A172 (cell line): ENCODE data around the gene SYNPO2. TPM values are rescaled to one million over a fixed set of nuclear protein-coding genes. Genes with fewer than 3 reads are reported as not detected.
"Not testable (repeated sequence)": the region's sequence is repeated elsewhere in the genome, so short reads cannot be mapped to it uniquely, and the experiment has no call there.

Experiments used
- DNase-seq: peaks from one replicate; pipeline ENCODE4 v3.0.0-alpha.2; 2015; ENCODE audit warnings: low spot score
- total RNA-seq: library from RNA; depleted of rRNA; stranded (reverse); fragments of >200 nt; shearing (Covaris generic); gene quantifications from 2 replicates; pipeline ENCODE4 v1.2.3, GENCODE V29; 2014

Gene SYNPO2
- total RNA-seq, 1 experiment from 2014 or later: 0.07 TPM

- no peak for DNase-seq
These were observed 144.4 kb downstream of the SYNPO2 start for GRCh38 chr4:119032921-119033685.

DNA sequence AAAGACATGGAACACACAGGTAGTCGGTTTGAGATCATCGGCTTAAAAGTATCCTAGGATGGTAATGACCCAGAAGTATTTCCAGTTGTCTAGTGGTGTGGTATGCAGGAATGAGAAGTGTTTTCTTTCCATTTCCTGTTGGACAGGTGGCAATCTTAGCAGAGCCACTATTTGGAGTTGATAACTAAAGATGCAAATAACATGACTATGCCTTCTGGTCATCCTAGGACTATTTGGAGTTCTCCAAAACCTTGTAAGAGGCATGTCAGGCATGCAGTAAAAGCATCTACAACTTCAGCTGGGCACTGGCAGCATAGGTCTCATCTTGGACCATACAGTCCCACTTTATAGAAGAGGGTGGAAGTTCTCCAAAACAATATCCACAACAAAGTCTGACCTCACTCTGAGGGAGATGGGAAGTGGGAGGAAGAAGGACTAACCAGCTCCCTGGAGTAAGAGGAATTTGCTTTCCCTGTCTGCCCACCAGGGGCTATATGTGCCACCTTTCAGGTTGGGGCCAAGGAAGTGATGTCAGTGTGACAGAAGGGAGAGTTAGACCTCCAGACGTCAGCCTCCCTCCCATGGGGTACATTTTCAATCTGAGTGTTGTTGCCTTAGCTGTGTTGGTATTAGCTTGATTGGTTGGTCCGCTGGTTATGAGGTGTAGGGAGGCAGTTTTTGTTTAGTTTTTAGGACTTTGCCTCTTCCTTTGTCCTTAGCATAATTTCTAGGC is 145.8 kb downstream of the SYNPO2 start:
- DNase-seq: no peak

- no peak for DNase-seq
These were observed 147.5 kb downstream of the SYNPO2 start for GRCh38 chr4:119035951-119036737.

- DNase-seq: no peak
These were observed 149.1 kb downstream of the SYNPO2 start for GRCh38 chr4:119037709-119038108.

DNA sequence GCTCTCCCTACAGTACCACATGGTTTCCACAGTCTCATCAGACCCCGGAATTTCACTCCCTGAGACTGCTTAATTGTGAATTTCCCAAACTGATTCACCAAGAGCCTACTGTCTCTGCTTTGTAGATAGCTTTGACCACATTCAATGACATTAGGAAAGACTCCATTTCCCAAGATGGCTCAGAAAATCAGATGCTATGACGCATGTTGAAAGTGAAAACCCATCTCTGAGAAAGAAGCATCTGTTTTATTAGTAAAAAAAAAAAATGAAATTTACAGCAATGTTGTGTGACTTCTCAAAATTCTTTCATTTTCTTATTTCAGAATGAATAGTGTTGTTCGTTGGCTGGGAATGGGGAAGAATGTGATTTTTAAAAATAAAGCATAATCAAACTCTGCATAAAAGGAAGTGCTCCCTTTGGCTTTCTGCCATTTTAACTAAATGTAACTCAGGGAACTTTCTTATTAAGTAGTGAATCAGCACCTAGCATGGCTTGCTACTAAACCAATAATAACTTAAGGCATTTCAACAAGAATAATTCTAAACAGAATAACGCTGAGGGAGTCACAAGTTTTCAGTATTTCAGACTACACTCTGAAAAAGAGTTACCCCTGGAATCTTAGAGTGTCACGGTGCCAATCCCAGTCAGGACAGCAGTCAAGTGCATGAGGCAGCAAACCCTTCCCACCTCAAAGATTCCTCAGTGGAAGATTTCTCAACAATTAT is 149.6 kb downstream of the SYNPO2 start:
- DNase-seq: no peak

DNA sequence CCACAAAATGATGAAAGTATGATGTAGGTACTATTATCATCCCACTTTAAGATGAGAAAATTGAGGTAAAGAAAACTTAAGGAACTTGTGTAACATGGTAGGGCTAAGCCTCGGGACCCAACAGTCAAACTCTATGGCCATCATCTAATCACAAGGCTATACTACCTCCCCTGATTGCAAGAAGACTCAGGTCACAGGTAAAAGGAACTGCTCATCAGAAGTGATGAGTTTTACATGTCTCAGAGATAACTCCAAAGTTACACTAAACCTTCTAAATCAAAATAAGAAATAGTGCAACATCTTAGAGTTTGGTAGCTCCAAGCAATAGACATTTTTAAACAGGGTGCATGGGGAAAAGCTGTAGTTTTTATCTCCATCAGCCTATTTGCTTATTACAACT is 150.5 kb downstream of the SYNPO2 start:
- no peak for DNase-seq

DNA sequence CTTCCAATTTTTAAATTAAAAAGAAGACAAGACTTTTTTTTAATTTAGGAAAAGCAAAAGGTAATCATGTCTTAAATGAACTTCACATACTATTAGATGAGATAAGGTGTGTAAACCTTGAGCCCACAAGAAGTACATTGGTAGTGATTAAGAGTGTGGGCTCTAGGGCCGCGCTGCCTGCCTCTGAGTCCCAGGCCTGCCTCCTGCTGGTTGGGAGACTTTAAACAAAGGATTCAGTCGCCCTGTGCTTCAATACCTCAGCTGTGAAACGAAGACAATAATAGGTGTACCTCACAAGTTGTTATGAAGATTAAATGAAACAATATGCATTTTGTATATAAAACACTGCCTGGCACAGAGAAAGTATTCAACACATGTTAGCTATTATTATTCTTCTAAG is 151.1 kb downstream of the SYNPO2 start:
- no peak for DNase-seq

DNA sequence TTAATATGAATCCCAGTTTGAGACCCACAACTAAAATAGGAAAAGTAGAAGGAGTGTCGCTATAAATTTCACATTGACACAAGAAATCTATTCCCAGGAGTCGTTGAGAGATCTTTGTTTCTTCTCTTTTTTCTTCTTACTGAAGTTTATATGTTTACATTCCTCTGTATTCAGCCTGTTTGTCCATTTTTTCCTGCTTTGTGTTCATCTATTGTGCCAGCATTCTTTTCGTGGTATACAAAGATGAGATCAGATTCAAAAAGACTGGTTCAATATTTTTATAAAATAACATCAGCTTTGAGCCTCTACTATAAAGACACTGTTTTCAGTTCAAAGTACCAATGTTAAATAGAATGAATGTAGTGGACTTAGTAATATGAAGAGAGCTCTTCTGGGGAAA is 151.6 kb downstream of the SYNPO2 start:
- no peak for DNase-seq

DNA sequence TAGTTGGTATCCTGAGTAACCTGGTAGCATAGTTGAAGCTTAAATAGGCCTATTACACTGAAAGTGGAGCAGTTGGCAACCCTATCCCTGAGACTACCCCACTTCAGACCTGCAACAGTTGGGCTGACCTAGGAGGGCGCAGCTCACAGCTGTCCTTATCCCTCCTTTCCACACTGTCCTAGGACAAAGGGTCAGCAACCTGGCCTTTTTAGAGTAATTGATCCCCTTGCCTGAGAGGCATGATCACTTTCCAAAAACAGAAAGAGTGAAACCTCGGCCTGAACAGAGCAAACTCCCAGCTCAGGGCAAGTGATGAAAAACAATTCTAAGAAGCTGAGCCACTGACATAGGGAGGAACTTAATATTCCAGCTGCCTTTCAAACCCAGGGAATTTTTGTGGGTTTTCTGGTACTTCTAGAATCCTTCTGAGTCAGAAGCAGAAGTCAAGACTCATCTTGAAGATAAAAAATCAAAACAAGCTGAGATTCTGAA is 152.1 kb downstream of the SYNPO2 start:
- peak; percentile 42 for DNase-seq

- DNase-seq: no peak
These were observed 152.7 kb downstream of the SYNPO2 start for GRCh38 chr4:119041396-119041795.

- DNase-seq: peak; percentile 65
These were observed 153.4 kb downstream of the SYNPO2 start for GRCh38 chr4:119041951-119042560.

- no peak for DNase-seq
These were observed 157.6 kb downstream of the SYNPO2 start for GRCh38 chr4:119046263-119046662.

DNA sequence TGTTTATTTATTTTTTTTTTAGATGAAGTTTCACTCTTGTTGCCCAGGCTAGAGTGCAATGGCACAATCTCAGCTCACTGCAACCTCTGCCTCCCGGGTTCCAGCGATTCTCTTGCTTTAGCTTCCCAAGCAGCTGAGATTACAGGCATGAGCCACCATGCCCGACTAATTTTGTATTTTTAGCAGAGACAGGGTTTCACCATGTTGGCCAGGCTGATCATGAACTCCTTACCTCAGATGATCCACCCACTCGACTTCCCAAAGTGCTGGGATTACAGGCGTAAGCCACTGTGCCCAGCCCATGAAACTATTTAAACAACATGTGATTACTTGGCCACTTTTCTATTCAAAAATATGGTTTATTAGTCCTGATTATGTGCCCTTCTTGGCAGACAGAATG is 158.4 kb downstream of the SYNPO2 start:
- DNase-seq: not testable (repeated sequence)

DNA sequence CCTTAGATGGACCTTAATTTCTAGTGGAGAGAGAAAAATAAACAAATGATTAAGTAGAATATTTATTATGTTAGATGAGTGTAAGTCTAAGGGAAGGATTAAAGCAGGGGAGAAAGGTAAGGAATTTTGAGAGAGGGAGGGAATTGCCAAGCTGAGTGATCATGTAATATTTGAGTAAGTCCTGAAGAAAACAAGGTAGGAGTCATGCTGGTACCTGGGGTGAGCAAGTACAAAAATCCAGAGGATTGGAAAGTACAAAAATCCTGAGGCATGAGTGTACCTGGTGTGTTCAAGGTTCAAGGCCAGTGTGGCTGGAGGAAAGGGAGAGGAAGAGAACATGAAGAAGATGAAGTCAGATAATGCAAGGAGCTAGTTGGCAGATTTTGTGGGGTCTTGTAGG is 159.8 kb downstream of the SYNPO2 start:
- DNase-seq: no peak

GRCh38 chr4:119049342-119049741 is 160.7 kb downstream of the SYNPO2 start:
- no peak for DNase-seq

DNA sequence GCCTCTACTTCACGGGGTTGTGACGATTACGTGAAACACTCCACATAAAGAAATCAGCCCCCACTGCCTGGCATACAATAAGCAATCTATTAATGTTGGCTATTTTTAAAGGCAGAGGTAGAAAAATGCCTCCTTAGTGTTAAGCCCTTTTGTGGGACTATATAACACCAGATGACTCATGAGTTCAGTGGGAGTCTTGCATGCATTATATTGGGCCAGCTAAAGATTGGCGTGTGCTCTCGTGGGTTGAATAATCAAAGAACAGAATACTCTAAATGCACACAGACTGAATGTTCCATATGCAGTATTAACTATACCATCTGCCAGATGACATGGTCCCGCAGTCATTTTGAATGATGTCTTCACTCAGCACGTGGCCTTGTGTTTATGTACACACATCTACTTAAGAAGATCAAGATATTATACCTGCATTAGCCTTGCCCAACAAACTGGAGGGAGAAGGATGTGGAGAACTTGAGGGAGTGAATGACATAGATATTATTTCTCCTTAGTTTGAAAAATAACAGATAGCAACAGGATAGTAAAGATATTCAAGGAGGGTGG is 162.0 kb downstream of the SYNPO2 start:
- DNase-seq: no peak

DNA sequence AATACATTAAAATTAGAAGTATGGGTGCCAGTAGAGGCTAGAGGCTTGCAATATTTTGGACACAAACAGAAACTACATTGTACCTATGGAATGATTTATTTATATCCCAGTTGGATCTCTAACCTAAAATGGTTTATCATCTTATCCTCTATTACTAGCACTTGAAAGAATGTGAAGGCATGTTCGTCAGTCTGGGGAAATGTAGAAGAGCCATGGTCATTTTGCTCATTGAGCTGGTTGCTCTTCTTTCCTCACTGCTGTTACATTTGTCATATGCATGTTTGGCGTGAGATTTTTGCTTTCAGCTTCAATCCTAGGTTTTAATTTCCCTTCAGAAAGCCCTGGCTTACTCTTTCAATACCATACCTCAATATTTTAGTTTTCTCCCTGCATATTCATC is 164.6 kb downstream of the SYNPO2 start:
- DNase-seq: no peak

DNA sequence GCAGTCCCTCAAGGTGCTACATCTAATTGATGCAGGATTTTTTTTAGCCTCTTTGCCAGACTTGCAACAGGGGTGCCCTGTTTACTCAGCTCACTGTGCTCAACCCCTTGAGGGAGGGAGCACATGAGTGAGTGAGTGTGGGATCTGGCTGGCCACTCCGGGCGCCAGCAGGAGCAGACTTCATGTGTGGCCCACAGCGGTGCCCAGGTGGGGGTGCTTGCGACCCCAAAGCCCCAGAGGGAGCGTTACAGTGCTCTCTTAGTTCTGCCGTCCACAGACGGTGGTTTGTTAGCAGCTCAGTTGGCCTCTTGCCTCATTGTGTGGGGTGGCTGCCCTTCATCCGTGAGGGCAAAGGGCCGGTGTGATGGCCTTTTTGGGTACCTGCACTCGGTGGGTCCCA is 165.3 kb downstream of the SYNPO2 start:
- DNase-seq: no peak

DNA sequence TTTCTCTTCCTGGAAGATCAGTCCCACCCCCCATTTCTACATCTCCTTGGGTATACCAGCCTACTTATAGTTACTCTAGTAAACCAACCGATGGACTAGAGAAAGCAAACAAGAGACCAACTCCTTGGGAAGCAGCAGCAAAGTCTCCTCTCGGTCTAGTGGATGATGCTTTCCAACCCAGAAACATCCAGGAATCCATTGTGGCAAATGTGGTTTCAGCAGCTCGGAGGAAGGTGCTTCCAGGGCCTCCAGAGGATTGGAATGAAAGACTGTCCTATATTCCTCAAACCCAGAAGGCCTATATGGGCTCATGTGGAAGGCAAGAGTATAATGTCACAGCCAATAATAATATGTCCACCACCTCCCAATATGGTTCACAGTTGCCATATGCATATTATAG is 168.8 kb downstream of the SYNPO2 start:
- DNase-seq: no peak

- no peak for DNase-seq
These were observed 170.6 kb downstream of the SYNPO2 start for GRCh38 chr4:119059221-119059620.

DNA sequence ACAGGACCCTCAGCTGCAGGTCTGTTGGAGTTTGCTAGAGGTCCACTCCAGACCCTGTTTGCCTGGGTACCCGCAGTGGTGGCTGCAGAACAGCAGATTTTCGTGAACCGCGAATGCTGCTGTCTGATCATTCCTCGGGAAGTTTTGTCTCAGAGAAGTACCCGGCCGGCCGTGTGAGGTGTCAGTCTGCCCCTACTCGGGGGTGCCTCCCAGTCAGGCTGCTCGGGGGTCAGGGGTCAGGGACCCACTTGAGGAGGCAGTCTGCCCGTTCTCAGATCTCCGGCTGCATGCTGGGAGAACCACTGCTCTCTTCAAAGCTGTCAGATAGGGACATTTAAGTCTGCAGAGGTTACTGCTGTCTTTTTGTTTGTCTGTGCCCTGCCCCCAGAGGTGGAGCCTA is 178.5 kb downstream of the SYNPO2 start:
- not testable (repeated sequence) for DNase-seq
